Measurements from ENCODE around the gene WDR11.

Gene WDR11

GRCh38 chr10:120945801-120946302 lies 94.7 kb downstream of the WDR11 start:
- no peak for DNase-seq (ENCODE audit: low read depth)

GRCh38 chr10:120946497-120946896 lies 95.3 kb downstream of the WDR11 start:
- no peak for DNase-seq (ENCODE audit: low read depth)

- DNase-seq (ENCODE audit: low read depth), result peak; percentile 47
Measured at GRCh38 chr10:120948889-120949608, 97.9 kb downstream of the WDR11 start.

- DNase-seq (ENCODE audit: low read depth), result no peak
Measured at GRCh38 chr10:120949609-120950031, 98.5 kb downstream of the WDR11 start.

GRCh38 chr10:120950051-120950561 lies 98.9 kb downstream of the WDR11 start:
- no peak for DNase-seq (ENCODE audit: low read depth)

- no peak for DNase-seq (ENCODE audit: low read depth)
Measured at GRCh38 chr10:120951288-120951687, 100.1 kb downstream of the WDR11 start.

- no peak for DNase-seq (ENCODE audit: low read depth)
Measured at GRCh38 chr10:120953897-120954296, 102.7 kb downstream of the WDR11 start.
